Neural cell (in vitro differentiated cells): ENCODE data around the gene SRRM5. TPM values are rescaled to one million over a fixed set of nuclear protein-coding genes. Genes with fewer than 3 reads are reported as not detected.

ENCODE experiments used
- polyA plus RNA-seq: library from polyadenylated mRNA; depleted of rRNA; stranded (reverse); fragments of >200 nt; gene quantifications from 2 replicates; pipeline ENCODE4 v1.2.3, GENCODE V29; 2014
- small RNA-seq, 3 experiments: library from RNA; depleted of rRNA; stranded (forward); fragments of <200 nt; gene quantifications; one replicate each; pipeline ENCODE3, GENCODE V24; 2012

Gene SRRM5
- polyA plus RNA-seq, 1 donor from 2014 or later: not detected

Small RNA genes within 50 kb of the gene (small RNA-seq; reads per million reads assigned to genes)
- gene RN7SL368P: 0 reads per million in 3 experiments

Other genes with a start within 250 kb of the SRRM5 start
- not detected in 2 replicates for gene TEX101, start 197.2 kb upstream of the SRRM5 start, polyA plus RNA-seq
- gene LYPD3, start 146.5 kb upstream of the SRRM5 start, polyA plus RNA-seq: not detected in 2 replicates
- gene PHLDB3, start 107.3 kb upstream of the SRRM5 start, polyA plus RNA-seq: 5.6 and 8.1 TPM in 2 replicates
- gene ETHE1, start 84.9 kb upstream of the SRRM5 start, polyA plus RNA-seq: 40.9 and 58.0 TPM in 2 replicates
- gene ZNF575, start 78.9 kb upstream of the SRRM5 start, polyA plus RNA-seq: not detected in 2 replicates
- gene XRCC1, start 36.6 kb upstream of the SRRM5 start, polyA plus RNA-seq: 18.6 and 19.0 TPM in 2 replicates
- gene PINLYP, start 36.3 kb upstream of the SRRM5 start, polyA plus RNA-seq: 1.9 and 3.2 TPM in 2 replicates
- 156 and 179 TPM in 2 replicates for gene IRGQ, start 16.0 kb upstream of the SRRM5 start, polyA plus RNA-seq
- 11.9 and 19.9 TPM in 2 replicates for gene ZNF576, start 15.5 kb upstream of the SRRM5 start, polyA plus RNA-seq
- 983 and 1,008 TPM in 2 replicates for gene ZNF428, start 7.5 kb downstream of the SRRM5 start, polyA plus RNA-seq
- gene CADM4, start 27.8 kb downstream of the SRRM5 start, polyA plus RNA-seq: 211 and 220 TPM in 2 replicates
- 1.3 TPM in 1 of 2 replicates, not detected in the other for gene PLAUR, start 58.1 kb downstream of the SRRM5 start, polyA plus RNA-seq
- 0.51 TPM in 1 of 2 replicates, not detected in the other for gene IRGC, start 104.0 kb downstream of the SRRM5 start, polyA plus RNA-seq
- gene SMG9, start 142.9 kb downstream of the SRRM5 start, polyA plus RNA-seq: 33.0 and 57.5 TPM in 2 replicates
- not detected in 2 replicates for gene KCNN4, start 168.9 kb downstream of the SRRM5 start, polyA plus RNA-seq
- gene LYPD5, start 190.4 kb downstream of the SRRM5 start, polyA plus RNA-seq: not detected in 2 replicates
- gene ZNF283, start 215.2 kb downstream of the SRRM5 start, polyA plus RNA-seq: 14.9 and 19.4 TPM in 2 replicates